H1 (cell line): ENCODE data around the gene IGLL1.

Experiments used
- CHD1 ChIP-seq: IDR thresholded peaks from 2 replicates; pipeline ENCODE4 v1.6.1; 2012; ENCODE audit warnings: low read depth, low read length, improper control_type of control experiment
- GTF2F1 ChIP-seq: IDR thresholded peaks from 2 replicates; pipeline ENCODE4 v1.6.1; 2012; ENCODE audit warnings: low read depth, low read length, improper control_type of control experiment, borderline replicate concordance
- KDM5A ChIP-seq: fragments of 200-600 bp; IDR thresholded peaks from 2 replicates; pipeline ENCODE4 v1.7.1; 2012; ENCODE audit warnings: mild to moderate bottlenecking, low read length, inconsistent platforms, mixed read lengths
- RAD21 ChIP-seq, 2 experiments: IDR thresholded peaks in 1 of 2; conservative IDR thresholded peaks in 1 of 2; 2 replicates each; pipeline ENCODE4 v1.6.1; 2011; ENCODE audit warnings: low read depth in 2 of 2, low read length in 2 of 2, improper control_type of control experiment in 1 of 2, inconsistent platforms in 1 of 2, mild to moderate bottlenecking in 1 of 2, moderate library complexity in 1 of 2
- RFX5 ChIP-seq: IDR thresholded peaks from 2 replicates; pipeline ENCODE4 v1.6.1; 2011; ENCODE audit warnings: low read depth, low read length, improper control_type of control experiment, borderline replicate concordance
- SP2 ChIP-seq: IDR thresholded peaks from 2 replicates; pipeline ENCODE4 v1.6.1; 2012; ENCODE audit warnings: mild to moderate bottlenecking, low read length, inconsistent platforms
- TF ChIP-seq, protein P1 (sequence below): IDR thresholded peaks from 2 replicates; pipeline ENCODE4 v1.6.1; 2012; ENCODE audit warnings: low read length, inconsistent platforms
- TF ChIP-seq, protein P2 (sequence below), 3 experiments: IDR thresholded peaks; 1 replicate in 2 of 3; 2 replicates in 1 of 3; pipeline versions ENCODE4 v1.5.1 to v1.6.1; 2011; ENCODE audit warnings: low read length in 3 of 3, mild to moderate bottlenecking in 3 of 3, inconsistent platforms in 2 of 3, low read depth in 1 of 3, moderate library complexity in 1 of 3; ENCODE audit not compliant: insufficient read depth in 1 of 3; ENCODE audit errors: control extremely low read depth in 1 of 3

DNA sequence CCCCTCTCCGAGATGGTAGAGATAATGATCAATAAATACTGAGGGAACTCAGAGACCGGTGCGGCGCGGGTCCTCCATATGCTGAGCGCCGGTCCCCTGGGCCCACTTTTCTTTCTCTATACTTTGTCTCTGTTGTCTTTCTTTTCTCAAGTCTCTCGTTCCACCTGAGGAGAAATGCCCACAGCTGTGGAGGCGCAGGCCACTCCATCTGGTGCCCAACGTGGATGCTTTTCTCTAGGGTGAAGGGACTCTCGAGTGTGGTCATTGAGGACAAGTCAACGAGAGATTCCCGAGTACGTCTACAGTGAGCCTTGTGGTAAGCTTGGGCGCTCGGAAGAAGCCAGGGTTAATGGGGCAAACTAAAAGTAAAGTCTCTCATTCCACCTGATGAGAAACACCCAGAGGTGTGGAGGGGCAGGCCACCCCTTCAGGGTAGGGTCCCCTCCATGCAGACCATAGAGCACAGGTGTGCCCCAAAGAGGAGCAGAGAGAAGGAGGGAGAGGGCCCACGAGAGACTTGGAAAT, 43.2 kb downstream of the IGLL1 start:
- no peak for TF ChIP-seq CHD1
- no peak for TF ChIP-seq SP2
- no peak for TF ChIP-seq GTF2F1
- TF ChIP-seq, protein P1, sequence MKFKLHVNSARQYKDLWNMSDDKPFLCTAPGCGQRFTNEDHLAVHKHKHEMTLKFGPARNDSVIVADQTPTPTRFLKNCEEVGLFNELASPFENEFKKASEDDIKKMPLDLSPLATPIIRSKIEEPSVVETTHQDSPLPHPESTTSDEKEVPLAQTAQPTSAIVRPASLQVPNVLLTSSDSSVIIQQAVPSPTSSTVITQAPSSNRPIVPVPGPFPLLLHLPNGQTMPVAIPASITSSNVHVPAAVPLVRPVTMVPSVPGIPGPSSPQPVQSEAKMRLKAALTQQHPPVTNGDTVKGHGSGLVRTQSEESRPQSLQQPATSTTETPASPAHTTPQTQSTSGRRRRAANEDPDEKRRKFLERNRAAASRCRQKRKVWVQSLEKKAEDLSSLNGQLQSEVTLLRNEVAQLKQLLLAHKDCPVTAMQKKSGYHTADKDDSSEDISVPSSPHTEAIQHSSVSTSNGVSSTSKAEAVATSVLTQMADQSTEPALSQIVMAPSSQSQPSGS, result no peak
- TF ChIP-seq RAD21 (IDR thresholded peaks at IDR 0.05 in 1 of 2, conservative IDR thresholded peaks at IDR 0.05 in 1 of 2; ENCODE audit: low read depth in 2 of 2, low read length in 2 of 2), result no peak
- TF ChIP-seq, protein P2, sequence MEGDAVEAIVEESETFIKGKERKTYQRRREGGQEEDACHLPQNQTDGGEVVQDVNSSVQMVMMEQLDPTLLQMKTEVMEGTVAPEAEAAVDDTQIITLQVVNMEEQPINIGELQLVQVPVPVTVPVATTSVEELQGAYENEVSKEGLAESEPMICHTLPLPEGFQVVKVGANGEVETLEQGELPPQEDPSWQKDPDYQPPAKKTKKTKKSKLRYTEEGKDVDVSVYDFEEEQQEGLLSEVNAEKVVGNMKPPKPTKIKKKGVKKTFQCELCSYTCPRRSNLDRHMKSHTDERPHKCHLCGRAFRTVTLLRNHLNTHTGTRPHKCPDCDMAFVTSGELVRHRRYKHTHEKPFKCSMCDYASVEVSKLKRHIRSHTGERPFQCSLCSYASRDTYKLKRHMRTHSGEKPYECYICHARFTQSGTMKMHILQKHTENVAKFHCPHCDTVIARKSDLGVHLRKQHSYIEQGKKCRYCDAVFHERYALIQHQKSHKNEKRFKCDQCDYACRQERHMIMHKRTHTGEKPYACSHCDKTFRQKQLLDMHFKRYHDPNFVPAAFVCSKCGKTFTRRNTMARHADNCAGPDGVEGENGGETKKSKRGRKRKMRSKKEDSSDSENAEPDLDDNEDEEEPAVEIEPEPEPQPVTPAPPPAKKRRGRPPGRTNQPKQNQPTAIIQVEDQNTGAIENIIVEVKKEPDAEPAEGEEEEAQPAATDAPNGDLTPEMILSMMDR (IDR thresholded peaks at IDR 0.05; ENCODE audit: control extremely low read depth in 1 of 3, insufficient read depth in 1 of 3, low read depth in 1 of 3, low read length in 3 of 3), result no peak
- TF ChIP-seq KDM5A, result no peak
- TF ChIP-seq RFX5, result no peak
